CD4-positive, CD25-positive, alpha-beta regulatory T cell (primary cell): Measurements from ENCODE around the gene ZNF710. TPM values are rescaled to one million over a fixed set of nuclear protein-coding genes. Genes with fewer than 3 reads are reported as not detected.

Source experiments
- ATAC-seq, 2 donors: fragments of 150-1000 bp; cut with Tn5 transposase; one replicate each; pipeline ENCODE4 v1.10.0; 2021; ENCODE audit warnings: low read depth in 2 of 2, moderate number of reproducible peaks in 2 of 2, moderate library complexity in 1 of 2
- DNase-seq, 3 donors: peaks; one replicate each; pipeline versions ENCODE4 v3.0.0 to v3.0.0-alpha.2; 2012 to 2022; ENCODE audit warnings: mixed read lengths in 1 of 3
- H3K27ac ChIP-seq: one replicate; pipeline ENCODE4 v1.7.0; 2013; ENCODE audit warnings: mild to moderate bottlenecking, low read length; ENCODE audit not compliant: insufficient read depth, poor library complexity, severe bottlenecking
- H3K27me3 ChIP-seq: one replicate; pipeline ENCODE4 v1.7.0; 2013; ENCODE audit warnings: low read length; ENCODE audit not compliant: control insufficient read depth, insufficient read depth
- H3K36me3 ChIP-seq: one replicate; pipeline ENCODE4 v1.7.0; 2013; ENCODE audit warnings: mild to moderate bottlenecking, low read length, moderate library complexity; ENCODE audit not compliant: control insufficient read depth, insufficient read depth
- H3K4me1 ChIP-seq: 2 replicates; pipeline ENCODE4 v1.7.0; 2013; ENCODE audit warnings: mild to moderate bottlenecking, low read length; ENCODE audit not compliant: insufficient read depth, control insufficient read depth, poor library complexity, severe bottlenecking
- H3K4me3 ChIP-seq: one replicate; pipeline ENCODE4 v1.7.0; 2013; ENCODE audit warnings: low read depth, mild to moderate bottlenecking, low read length, moderate library complexity
- H3K9me3 ChIP-seq, 2 experiments: 1 replicate in 1 of 2; 2 replicates in 1 of 2; pipeline ENCODE4 v1.7.0; 2013; ENCODE audit warnings: low read length in 2 of 2, mild to moderate bottlenecking in 1 of 2, moderate library complexity in 1 of 2; ENCODE audit not compliant: control insufficient read depth in 2 of 2
- H3K27ac Mint-ChIP-seq, 3 donors: one replicate each; pipeline ENCODE4 v1.8.0; 2020 to 2022; ENCODE audit warnings: mild to moderate bottlenecking in 3 of 3, mixed read lengths in 3 of 3, moderate library complexity in 2 of 3
- H3K27me3 Mint-ChIP-seq: one replicate; pipeline ENCODE4 v1.8.0; 2022; ENCODE audit warnings: mild to moderate bottlenecking, mixed read lengths
- H3K36me3 Mint-ChIP-seq: one replicate; pipeline ENCODE4 v1.8.0; 2020; ENCODE audit warnings: mixed read lengths
- H3K4me1 Mint-ChIP-seq, 4 donors: one replicate each; pipeline ENCODE4 v1.8.0; 2020 to 2022; ENCODE audit warnings: mixed read lengths in 4 of 4, mild to moderate bottlenecking in 1 of 4
- H3K4me3 Mint-ChIP-seq, 4 donors: one replicate each; pipeline ENCODE4 v1.8.0; 2020 to 2022; ENCODE audit warnings: mild to moderate bottlenecking in 4 of 4, mixed read lengths in 4 of 4, moderate library complexity in 3 of 4
- H3K9me3 Mint-ChIP-seq, 7 donors: one replicate each; pipeline ENCODE4 v1.8.0; 2020 to 2022; ENCODE audit warnings: mixed read lengths in 7 of 7, mild to moderate bottlenecking in 3 of 7, moderate library complexity in 2 of 7
- polyA plus RNA-seq, 4 donors: library from polyadenylated mRNA; unstranded; fragments of 300-500 nt; fragmentation: Illumina TruSeq; gene quantifications; one replicate each; pipeline ENCODE4 v1.2.3, GENCODE V29; 2021
- total RNA-seq: library from RNA; stranded (reverse); gene quantifications from one replicate; pipeline ENCODE4 v1.2.3, GENCODE V29; 2022

The ZNF710 gene
- total and polyA plus RNA-seq, 5 donors from 2014 or later: 0.88 to 16.3 (median 2.1) TPM

GRCh38 chr15:90029024-90029423 lies 27.9 kb downstream of the ZNF710 start:
- Histone ChIP-seq H3K9me3 (peaks cover 0 to 4% of the 10 kb centered on the region in 2 experiments), H3K4me1 (peaks cover 19% of the 10 kb centered on the region), H3K36me3 (no peaks in the 10 kb centered on the region), H3K27ac (no peak overlapping the region), H3K27me3 (no peaks in the 10 kb centered on the region), H3K4me3 (no peak overlapping the region)
- H3K36me3 Mint-ChIP-seq: peaks cover 5% of the 10 kb centered on the region
- H3K9me3 Mint-ChIP-seq: peaks cover 0 to 7% (median 0%) of the 10 kb centered on the region in 7 donors
- no peaks in the 10 kb centered on the region for H3K27me3 Mint-ChIP-seq
- peak overlapping the region in 1 of 3 donors; percentile 60 for H3K27ac Mint-ChIP-seq
- ATAC-seq: no peak
- H3K4me1 Mint-ChIP-seq: peaks cover 6 to 48% (median 33%) of the 10 kb centered on the region in 4 donors
- no peak for DNase-seq
- H3K4me3 Mint-ChIP-seq: no peak overlapping the region

DNA sequence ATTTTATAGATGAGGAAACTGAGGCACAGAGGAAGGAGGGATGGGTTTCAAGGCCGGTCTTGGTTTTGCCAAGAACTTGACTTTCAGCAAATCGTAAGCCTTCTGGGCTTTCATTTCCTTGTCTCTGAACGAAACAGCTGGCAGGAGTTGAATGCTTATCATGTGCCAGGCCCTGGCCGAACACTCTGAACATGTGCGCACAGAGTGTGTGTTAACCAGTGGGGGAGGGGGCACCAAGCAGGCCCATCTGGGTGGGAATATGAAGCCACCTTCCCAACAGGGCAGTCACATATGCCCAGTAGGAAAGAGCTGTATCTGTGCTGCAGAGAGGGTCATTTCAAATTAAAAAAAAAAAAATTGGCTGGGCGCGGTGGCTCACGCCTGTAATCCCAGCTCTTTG lies 29.3 kb downstream of the ZNF710 start:
- no peak overlapping the region for H3K4me3 ChIP-seq
- peaks cover 32% of the 10 kb centered on the region for H3K4me1 ChIP-seq
- H3K27ac ChIP-seq: no peak overlapping the region
- Mint-ChIP-seq H3K4me1 (peaks cover 6 to 53% (median 34%) of the 10 kb centered on the region in 4 donors), H3K9me3 (peaks cover 0 to 7% (median 0%) of the 10 kb centered on the region in 7 donors), H3K36me3 (peaks cover 5% of the 10 kb centered on the region), H3K27me3 (no peaks in the 10 kb centered on the region), H3K4me3 (no peak overlapping the region), H3K27ac (no peak overlapping the region)
- ATAC-seq (no peak), DNase-seq (no peak)
- no peaks in the 10 kb centered on the region for H3K27me3 ChIP-seq
- H3K36me3 ChIP-seq: no peaks in the 10 kb centered on the region
- H3K9me3 ChIP-seq: peaks cover 0 to 4% of the 10 kb centered on the region in 2 experiments

DNA sequence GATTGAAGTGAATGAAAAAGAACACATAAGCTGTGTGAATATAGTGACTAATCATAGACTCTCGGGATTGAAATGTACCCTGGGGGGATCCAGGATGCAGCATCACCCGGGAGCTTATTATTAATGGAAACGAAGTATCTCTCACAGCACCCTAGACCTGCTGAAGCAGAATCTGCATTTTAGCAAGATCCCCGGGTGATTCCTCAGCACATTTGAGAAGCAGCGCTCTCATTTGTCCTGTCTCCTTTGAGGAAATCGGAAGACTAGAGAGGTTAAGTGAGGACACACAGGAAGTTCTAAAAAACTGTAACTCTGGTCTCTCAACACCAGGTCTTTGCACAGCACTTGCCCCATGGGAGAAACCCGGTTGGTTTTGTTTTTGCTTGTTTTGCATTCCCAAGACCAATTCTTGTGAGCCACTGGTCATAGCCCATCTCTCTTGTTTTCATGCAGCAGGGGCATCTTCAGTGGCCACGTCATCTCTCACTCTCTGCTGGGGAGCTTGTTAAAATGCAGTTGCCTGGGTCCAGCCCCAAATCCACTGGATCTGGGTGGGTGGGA lies 30.2 kb downstream of the ZNF710 start:
- DNase-seq: peak in 2 of 3 donors; percentile 15 to 48
- Histone ChIP-seq H3K4me1 (peaks cover 36% of the 10 kb centered on the region), H3K4me3 (peak overlapping the region; percentile 67)

GRCh38 chr15:90033006-90033405 lies 31.9 kb downstream of the ZNF710 start:
- Mint-ChIP-seq H3K4me1 (peaks cover 7 to 74% (median 44%) of the 10 kb centered on the region in 4 donors), H3K9me3 (peaks cover 0 to 7% (median 0%) of the 10 kb centered on the region in 7 donors), H3K36me3 (peaks cover 5% of the 10 kb centered on the region), H3K27me3 (no peaks in the 10 kb centered on the region), H3K27ac (peak overlapping the region; percentile 56 to 92 (median 80)), H3K4me3 (peak overlapping the region in 2 of 4 donors; percentile 39 to 78)
- Histone ChIP-seq H3K27me3 (no peaks in the 10 kb centered on the region), H3K9me3 (no peaks in the 10 kb centered on the region), H3K27ac (no peak overlapping the region), H3K36me3 (no peaks in the 10 kb centered on the region), H3K4me3 (no peak overlapping the region), H3K4me1 (peaks cover 44% of the 10 kb centered on the region)
- DNase-seq (no peak), ATAC-seq (no peak)

More for the DNA sequence above, 30.2 kb downstream of the ZNF710 start:
- peak overlapping the region; percentile 37 to 71 (median 44) for H3K4me3 Mint-ChIP-seq
- no peaks in the 10 kb centered on the region for H3K27me3 ChIP-seq
- peak overlapping the region; percentile 41 for H3K27ac ChIP-seq
- peaks cover 5% of the 10 kb centered on the region for H3K36me3 Mint-ChIP-seq
- H3K27ac Mint-ChIP-seq: peak overlapping the region; percentile 76 to 81 (median 78)
- peak; percentile 28 to 35 for ATAC-seq
- H3K9me3 Mint-ChIP-seq: peaks cover 0 to 7% (median 0%) of the 10 kb centered on the region in 7 donors
- peaks cover 6 to 62% (median 34%) of the 10 kb centered on the region in 4 donors for H3K4me1 Mint-ChIP-seq
- peaks cover 0 to 4% of the 10 kb centered on the region in 2 experiments for H3K9me3 ChIP-seq
- no peaks in the 10 kb centered on the region for H3K27me3 Mint-ChIP-seq
- no peaks in the 10 kb centered on the region for H3K36me3 ChIP-seq

- Mint-ChIP-seq H3K27ac (peak overlapping the region; percentile 80 to 98 (median 92)), H3K9me3 (peaks cover 0 to 2% (median 0%) of the 10 kb centered on the region in 7 donors), H3K4me3 (peak overlapping the region in 3 of 4 donors; percentile 7 to 78 (median 39)), H3K27me3 (no peaks in the 10 kb centered on the region), H3K36me3 (peaks cover 3% of the 10 kb centered on the region), H3K4me1 (peaks cover 12 to 77% (median 48%) of the 10 kb centered on the region in 4 donors)
- H3K9me3 ChIP-seq: no peaks in the 10 kb centered on the region
- no peaks in the 10 kb centered on the region for H3K27me3 ChIP-seq
- H3K4me3 ChIP-seq: no peak overlapping the region
- H3K27ac ChIP-seq: no peak overlapping the region
- H3K4me1 ChIP-seq: peaks cover 47% of the 10 kb centered on the region
- ATAC-seq (no peak), DNase-seq (no peak)
- H3K36me3 ChIP-seq: no peaks in the 10 kb centered on the region
Observed at GRCh38 chr15:90033448-90033847, 32.3 kb downstream of the ZNF710 start.

DNA sequence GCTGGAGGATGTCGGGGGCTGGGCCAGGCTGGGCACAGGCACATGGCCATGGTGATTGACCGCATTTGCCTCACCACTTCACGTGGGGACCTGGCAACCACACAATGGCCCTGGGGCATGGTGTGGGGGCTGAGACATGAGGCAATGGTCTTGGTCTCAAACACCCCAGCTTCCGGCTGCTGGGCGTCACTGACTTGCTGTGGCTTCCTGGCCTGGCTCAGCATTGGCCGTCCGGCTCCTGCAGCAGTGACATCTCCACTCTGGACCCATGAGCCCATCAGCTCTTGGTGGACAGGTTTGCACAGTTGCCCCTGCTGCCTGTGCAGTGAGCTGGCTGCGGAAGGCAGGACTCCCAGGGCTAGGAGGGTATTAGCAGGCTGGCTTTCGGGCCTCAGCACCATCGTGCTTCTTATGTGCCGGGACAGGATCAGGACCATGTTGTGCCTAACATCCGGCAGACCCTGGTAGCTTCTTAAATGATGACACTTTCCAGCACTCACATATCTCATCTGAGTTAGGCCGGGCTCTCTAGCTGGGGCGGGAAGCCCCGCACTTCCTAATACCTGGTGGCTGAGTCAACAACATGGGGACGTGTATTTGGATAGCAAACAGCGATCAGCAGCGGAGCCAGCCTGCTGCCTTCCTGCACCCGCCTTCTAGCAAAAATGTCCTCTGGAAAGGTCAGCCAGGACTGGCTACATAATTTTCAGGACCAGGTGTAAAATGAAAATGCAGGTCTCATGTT lies 34.1 kb downstream of the ZNF710 start:
- Mint-ChIP-seq H3K27ac (peak overlapping the region; percentile 67 to 86 (median 80)), H3K27me3 (no peaks in the 10 kb centered on the region), H3K36me3 (no peaks in the 10 kb centered on the region), H3K4me3 (peak overlapping the region in 2 of 4 donors; percentile 43 to 78), H3K9me3 (no peaks in the 10 kb centered on the region), H3K4me1 (peaks cover 7 to 84% (median 46%) of the 10 kb centered on the region in 4 donors)
- Histone ChIP-seq H3K4me1 (peaks cover 47% of the 10 kb centered on the region), H3K27me3 (no peaks in the 10 kb centered on the region), H3K27ac (peak overlapping the region; percentile 56), H3K4me3 (no peak overlapping the region), H3K9me3 (no peaks in the 10 kb centered on the region), H3K36me3 (no peaks in the 10 kb centered on the region)
- DNase-seq (no peak), ATAC-seq (no peak)

DNA sequence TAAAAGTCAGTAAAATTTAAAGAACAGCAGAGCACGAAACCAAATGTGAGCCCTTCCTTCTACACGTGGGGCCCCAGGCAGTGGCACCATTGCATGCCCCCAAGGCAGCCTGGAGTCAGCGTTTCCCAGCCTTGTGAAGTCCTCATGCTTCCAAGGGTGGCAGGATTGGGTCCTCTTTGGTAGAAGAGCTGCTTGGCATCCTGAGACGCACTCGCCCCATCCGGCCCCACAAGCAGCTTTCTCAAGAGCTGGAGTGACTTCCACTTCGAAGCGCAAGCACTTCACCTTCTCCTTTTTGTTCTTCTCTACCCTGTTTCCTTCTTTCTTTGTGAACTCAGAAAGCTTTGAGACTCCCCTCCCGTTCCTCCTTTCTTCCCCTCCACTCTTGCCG lies 34.7 kb downstream of the ZNF710 start:
- no peaks in the 10 kb centered on the region for H3K9me3 Mint-ChIP-seq
- peaks cover 47% of the 10 kb centered on the region for H3K4me1 ChIP-seq
- no peaks in the 10 kb centered on the region for H3K36me3 Mint-ChIP-seq
- peak overlapping the region; percentile 67 to 86 (median 80) for H3K27ac Mint-ChIP-seq
- DNase-seq (peak in 1 of 3 donors; percentile 28), ATAC-seq (no peak)
- peak overlapping the region in 2 of 4 donors; percentile 43 to 78 for H3K4me3 Mint-ChIP-seq
- H3K27me3 ChIP-seq: no peaks in the 10 kb centered on the region
- no peak overlapping the region for H3K27ac ChIP-seq
- H3K27me3 Mint-ChIP-seq: no peaks in the 10 kb centered on the region
- H3K36me3 ChIP-seq: no peaks in the 10 kb centered on the region
- H3K4me3 ChIP-seq: no peak overlapping the region
- H3K4me1 Mint-ChIP-seq: peaks cover 7 to 85% (median 48%) of the 10 kb centered on the region in 4 donors
- no peaks in the 10 kb centered on the region for H3K9me3 ChIP-seq
